Measurements from ENCODE around the gene TAOK3.
A peak's percentile ranks its signal among the peaks of the same experiment; 100 is the strongest.
"Not testable (repeated sequence)": the region's sequence is repeated elsewhere in the genome, so short reads cannot be mapped to it uniquely, and the experiment has no call there.

The TAOK3 gene

DNA sequence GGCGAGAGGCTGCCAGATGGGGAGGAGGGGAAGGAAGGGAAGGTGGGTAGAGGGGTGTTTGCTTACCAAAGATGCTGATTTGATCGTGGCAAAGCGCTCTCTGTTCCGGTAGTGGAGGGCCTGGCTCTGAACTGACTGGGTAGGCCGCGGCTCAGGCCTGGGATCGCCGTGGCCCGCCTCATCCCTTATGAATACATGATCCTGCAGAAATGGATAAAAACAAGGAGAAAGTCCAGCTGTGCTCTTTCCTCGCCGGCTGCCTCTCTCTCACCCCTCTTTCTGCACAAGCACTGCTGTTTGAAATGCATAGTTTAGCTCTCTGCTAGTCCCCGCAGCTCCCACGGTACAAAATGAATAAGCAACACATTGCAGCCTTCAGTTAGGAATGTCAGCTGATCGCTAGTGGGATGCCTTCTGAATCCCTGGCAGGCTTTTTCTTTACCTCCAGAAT lies 182.9 kb downstream of the TAOK3 start:
- DNase-seq = no peak

DNA sequence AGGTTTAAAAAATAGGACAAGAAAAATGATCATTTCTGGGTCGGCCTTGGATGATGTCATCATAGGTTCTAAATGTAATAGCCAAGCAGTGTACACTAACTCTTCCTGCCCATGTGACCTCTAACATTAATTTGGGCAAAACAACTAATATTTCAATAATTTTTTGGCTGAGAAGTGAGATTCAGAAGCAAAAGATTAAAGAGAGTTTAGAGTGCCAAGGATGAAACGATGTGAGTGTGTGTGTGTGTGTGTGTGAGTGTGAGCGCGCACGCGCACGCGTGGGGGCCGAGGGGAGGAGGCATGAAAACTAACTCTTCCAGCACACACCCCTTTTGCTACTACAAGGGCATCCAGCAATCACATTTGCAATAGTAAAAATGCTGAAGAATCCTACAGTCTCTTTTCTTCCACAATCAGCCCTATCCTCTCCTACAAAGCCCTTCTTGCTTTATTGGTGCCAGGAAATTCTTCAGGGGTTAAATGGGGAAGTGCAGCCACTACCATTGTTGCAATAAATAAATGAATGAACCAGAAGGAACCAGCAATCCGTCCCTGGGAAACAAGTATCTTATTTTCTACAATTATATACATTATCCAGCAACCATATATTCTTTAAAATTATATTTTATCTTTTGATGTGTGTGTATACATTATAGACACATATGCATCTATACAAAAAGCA lies 183.9 kb downstream of the TAOK3 start:
- DNase-seq = no peak

DNA sequence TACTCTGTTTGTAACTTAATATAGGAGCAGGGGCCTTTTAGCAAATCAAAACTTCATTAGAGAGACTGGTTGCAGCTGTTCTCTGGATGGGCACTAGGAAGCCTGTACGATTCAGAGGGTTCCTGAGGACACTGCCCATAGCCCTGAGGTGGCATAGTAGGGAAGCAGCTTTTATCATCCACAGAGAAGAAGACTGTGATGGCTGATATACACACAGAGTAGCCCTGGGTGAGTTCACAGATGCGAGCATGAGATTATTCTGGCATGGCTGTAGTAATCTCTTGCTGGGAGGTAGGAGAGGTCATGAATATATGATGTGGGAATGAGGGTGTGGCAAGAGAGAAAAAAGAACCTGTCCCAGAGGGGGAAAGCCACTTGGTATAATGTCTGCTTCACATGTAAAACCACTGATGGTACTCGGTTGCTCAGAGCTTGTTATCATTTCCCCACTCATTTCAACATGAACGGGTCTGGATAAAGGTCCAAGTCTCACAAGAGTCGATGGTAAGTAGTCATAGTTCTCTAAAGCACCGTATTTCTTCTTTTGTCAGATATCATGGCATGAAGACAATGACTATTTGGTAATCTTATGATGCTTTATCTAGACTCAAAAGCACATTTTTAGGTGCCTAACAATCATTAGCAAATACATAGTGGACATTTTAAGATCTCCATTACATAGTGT lies 184.8 kb downstream of the TAOK3 start:
- DNase-seq = no peak

DNA sequence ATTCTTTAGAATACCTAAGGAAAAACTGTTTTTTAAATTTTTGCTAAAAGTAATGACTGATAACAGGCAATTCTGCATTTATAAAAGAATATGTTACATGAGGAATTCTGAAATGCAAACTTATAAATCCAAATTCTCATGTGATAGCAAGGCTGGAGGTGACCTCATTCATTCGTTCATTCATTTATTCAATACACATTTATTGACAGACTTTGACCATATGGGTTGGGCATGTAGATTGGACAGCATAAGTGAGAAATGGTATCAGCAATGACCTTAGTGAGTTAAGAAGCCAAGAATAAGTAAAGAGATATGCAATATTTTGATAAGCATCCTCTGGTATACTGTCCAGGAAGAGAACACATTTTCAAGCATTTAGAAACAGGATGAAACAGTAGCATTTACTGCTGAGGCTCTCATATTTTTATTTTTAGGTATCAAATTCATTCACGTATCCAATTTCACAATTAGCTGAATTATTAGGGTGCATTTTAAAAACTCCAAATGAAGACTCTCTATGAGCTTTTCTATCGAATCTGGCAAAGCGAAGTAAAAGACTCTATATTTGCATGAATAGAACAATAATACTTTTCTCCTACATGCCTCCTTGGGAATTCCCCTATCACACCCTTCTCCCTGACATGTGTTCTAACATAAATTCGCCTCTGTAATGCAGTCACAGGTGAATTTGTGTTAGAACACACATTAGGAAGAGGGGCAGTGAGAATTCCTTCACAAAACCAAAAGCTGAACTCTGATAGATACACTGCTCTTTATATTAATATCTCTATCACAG lies 186.9 kb downstream of the TAOK3 start:
- DNase-seq = no peak

DNA sequence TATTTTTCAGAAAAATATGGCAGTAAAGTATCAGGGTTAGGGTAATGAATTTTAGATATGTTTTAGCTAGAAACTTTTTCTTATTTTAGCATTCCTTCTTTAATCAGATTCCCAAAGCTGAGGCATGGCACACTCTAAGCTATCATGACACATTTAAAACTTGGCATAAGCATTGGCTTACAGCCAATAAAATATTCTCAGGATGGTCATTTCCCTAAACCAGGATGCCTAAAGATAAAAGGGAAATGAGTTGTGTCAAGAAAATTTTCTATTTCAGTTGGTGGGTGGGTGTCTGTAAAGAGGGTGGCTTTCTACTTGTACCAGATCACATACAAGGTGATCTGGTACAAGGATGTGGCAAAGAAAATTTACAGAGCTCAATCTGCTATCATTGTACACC lies 189.0 kb downstream of the TAOK3 start:
- no peak for DNase-seq

DNA sequence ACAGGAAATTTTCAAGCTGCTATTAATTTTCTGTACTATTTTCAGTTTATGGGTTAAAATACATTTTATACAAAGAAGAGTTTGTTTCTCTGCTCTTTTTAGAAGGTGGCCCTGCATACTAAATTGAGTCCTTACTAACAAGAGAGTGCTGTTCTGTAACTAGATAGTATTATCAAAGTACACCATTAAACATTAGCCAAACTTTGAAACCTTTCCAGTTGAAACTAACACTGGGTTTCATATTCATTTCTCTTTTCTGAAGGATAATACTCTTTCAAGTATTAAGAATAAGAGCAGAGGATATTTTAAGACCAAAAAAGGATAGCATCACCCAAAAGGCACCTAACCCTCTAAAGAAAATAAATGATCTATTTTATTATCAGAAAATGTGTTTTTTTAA lies 189.6 kb downstream of the TAOK3 start:
- DNase-seq = no peak

DNA sequence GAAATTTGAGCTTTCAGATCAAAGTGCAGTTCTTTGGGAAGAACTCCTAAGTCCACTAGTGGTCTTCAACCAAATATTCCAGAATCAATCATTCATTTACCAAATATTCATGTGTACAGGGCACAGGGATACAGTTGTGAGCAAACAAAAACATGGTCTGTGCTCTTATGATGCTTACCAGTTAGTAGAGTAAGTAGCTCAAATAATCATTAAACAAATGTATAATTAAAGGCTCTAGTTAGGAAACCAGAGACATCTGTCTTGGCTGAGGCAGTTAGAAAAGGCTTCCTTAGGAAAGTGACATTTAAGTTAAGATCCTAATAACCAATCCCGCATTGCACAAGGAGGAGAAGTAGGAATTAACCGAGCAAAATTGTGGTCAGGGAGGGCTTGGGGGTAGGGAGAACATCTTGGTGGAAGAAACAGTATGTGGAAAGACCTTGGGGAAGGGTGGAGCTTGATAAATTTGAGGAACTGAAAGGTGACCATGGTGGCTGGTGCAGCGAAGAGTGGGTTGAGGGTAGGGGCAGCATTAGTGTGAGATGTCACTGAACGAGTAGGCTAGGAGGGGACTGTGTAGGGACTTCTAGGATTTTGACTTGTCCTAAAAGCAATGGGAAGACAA lies 196.8 kb downstream of the TAOK3 start:
- peak; percentile 60 for DNase-seq

DNA sequence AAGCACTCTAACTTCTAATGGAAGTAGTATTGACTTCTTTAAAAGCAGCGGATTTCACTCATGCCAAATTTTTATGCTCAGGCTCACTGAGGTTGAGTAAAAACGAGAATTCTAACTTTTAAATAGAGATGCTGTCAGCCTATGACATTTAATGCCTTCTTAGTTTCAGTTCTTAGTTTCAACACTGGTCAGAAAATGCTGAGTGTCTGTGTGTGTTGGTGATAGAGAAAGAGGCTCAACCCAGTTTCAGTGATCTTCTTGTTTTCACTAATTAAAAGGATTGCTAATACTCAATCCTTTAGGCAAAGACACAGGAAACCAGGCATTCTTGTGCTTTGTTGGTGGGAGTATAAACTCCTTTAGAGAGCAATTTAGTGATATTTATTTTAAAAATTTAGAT lies 205.8 kb downstream of the TAOK3 start:
- peak; percentile 42 for DNase-seq

DNA sequence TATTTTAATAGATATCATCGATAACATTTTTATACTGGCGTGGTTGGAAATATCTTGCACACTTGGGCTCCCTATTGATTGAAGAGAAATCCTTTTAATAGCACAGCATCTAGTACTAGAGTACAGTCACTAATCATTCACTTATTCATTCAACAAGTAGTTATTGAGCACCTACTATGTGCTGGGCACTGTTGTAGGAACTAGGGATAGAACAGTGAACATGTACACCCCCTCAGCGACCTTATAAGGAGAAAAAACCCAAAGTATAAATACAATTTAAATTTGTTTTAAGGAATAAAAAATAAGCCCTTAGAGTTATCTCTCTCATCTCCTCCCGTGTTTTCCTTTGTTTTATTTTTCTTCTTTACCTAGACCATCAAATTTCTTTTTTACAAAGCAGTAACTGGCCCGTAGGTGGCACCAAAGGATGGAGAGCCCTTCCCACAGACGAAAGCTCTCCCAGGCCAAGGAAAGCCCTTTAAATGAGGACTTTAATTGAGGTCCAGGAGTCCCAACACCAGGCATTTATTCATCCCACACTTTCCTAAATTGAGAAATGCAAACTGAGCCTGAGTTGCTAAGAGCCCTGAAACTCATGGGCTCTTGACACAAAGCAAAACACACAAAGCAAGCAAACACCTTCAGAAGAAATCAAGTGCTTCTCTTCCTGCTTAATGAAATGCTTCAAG lies 207.8 kb downstream of the TAOK3 start:
- DNase-seq = peak; percentile 33

DNA sequence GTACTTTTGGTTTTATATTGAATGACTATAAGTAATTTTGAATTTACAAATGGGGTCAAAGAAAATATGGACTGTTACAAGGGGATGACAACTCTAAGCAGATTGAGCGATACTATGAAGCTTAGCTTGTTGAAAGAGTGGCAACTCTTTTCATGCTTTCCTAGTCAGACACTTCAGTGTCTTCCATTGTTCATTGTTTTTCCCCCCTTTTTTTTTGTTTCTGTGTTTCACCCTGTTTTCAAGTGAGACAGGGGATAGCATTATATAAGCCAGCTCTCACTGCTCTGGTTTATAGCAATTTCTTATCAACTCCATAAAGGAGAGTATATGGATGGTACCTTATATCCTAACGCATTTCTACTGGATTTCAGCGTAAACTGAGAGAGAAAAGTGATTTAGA lies 212.2 kb downstream of the TAOK3 start:
- no peak for DNase-seq

DNA sequence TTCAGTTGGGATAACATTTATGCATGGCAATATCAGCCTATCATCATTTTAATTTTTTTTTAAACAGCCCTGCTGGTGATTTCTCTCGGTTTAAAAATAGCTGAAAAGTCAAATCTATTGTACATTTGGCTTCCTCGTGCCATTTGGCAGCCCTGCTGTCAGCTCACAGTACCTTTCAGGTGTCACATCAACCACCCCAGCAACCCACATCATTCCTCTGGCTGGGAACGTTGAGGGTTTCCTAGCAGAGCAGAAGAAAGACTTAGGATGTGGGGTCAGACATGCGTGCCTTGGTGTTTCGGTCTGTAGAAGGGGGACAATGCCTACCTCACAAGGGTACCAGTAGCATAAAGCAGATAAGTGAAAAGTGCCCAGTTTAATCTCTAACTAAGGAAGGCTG lies 221.0 kb downstream of the TAOK3 start:
- DNase-seq = no peak

DNA sequence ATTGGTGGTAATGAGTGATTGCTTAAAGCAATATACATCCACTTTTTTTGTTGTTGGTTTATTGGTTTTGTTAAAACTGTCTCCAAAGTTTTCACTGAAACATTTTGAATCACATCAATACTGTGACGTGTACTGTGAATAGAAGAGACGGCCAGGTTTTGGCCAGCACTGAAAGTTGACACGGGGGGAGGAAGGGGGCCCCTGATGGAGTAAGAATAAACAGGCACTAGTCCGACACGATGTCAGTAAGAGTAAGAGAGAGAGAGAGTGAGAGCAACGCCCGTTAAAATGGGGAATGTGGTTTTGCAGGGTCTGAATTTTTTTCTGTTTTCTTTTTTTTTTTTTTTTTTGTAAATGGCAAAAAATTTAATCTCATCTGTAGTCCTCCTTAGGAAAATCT lies 222.1 kb downstream of the TAOK3 start:
- no peak for DNase-seq

DNA sequence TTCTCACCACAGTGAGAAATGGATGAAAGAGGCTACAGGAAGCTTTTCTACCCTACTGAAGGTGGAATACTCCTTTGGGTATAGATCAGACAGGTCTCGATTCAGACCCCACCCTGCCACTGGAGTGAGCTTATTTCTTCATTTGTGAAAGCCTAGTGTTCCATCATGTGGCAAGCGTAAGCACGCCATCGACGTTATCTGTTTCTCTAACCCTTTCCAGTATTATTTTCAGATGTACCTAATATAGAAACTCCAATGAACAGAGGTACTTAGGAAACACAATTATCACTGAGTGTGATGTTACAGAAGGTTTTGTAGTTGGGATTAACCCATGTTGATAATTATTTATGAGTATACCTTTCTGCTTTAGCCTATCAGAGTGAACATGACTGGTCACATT lies 224.4 kb downstream of the TAOK3 start:
- no peak for DNase-seq

DNA sequence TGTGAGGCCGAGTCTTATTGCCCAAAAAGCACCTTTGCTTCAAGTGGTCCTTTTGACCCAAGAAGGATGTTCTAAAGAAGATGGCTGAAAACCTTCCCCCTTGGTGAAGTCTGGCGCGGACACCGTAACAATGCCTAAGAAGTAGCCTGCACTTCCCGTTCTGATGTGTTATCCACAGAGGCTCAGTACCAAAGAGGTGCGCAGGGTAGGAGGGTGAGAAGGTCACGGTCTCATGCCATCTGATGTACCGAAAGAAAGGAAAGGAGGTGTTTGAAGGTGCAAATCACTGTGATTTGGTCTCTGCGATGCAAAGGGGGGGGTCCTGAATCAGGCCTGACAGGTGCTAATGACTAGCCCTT lies 226.9 kb downstream of the TAOK3 start:
- DNase-seq = no peak

DNA sequence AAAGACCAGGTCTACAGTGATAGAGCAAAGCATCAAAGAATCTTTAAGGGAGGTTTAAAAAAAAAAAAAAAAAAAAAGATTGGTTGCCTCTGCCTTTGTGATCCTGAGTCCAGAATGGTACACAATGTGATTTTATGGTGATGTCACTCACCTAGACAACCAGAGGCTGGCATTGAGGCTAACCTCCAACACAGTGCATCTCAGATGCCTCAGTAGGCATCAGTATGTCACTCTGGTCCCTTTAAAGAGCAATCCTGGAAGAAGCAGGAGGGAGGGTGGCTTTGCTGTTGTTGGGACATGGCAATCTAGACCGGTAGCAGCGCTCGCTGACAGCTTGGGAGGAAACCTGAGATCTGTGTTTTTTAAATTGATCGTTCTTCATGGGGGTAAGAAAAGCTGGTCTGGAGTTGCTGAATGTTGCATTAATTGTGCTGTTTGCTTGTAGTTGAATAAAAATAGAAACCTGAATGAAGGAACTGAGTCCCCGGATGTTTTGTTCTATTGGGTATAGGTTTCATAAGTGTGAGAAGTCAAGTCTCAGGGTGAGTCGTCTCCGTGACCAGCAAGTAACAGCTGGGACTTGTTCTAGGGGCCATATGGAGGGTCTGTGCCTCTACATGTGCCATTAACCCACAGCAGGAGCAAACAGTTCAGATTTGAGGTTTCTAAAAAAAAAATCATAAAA lies 227.5 kb downstream of the TAOK3 start:
- DNase-seq = no peak

DNA sequence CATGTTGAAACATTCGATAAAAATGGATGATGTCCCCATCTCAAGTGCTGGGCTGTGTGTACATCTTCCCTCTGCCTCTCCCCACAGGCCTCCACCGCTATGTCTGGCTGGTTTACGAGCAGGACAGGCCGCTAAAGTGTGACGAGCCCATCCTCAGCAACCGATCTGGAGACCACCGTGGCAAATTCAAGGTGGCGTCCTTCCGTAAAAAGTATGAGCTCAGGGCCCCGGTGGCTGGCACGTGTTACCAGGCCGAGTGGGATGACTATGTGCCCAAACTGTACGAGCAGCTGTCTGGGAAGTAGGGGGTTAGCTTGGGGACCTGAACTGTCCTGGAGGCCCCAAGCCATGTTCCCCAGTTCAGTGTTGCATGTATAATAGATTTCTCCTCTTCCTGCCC lies 228.2 kb downstream of the TAOK3 start:
- no peak for DNase-seq

DNA sequence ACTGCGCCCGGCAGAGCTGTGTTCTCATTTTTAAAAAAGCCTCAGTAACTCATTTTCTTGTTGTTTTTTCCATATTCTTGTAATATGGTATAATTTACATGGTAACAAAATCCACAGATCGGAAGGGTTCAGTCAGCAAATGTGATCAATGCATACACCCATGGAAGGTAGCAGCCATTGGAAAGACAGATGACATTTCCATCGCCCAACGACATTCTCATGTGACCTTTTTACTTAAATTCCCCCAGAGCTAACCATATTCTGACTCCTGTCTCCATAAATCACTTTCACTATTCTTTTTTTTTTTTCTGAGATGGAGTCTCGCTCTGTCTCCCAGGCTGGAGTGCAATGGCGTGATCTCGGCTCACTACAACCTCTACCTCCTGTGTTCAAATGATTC lies 231.9 kb downstream of the TAOK3 start:
- no peak for DNase-seq

DNA sequence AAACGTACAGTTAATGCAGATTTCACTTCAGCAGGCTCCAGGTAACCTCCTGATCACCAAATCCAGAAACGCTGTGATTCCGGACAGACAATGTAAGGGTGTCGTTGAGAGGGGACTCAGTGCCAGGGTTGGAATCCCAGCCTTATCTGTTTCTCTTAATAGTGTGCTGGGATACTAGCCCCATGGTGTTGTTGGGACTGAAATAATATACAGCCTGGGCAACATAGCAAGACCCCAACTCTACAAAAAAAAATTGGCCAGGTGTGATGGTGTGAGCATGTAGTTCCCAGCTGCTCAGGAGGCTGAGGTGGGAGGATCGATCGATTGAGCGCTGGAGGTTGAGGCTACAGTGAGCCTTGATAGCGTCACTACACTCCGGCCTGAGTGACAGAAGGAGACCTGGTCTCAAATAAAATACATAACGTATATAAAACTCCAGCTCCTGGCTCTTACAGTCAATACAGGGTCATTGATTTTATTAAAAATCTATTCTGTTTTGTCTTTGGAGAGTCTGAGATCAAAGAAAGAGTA lies 235.5 kb downstream of the TAOK3 start:
- DNase-seq = no peak

DNA sequence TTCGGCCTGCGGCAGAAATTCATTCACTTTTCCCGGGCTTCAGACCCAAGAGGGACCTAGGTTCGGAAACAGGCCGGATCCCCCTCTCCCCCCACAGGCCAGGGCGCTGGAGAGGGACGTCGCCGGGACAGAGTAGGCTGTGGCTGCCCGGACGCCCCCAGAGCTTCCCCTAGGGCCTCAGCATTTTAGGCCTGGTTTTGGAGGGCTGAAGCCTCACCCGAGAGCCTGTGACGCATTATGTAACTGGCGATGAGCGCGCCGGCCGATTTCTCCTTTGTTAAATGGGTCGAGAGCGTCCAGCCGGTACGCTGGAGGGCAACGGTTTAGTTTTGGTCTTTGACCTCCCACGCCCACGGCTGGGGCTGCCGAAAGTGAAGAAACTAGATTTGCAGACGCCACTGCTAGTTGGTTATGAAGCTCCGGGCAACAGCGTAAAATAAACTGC lies 236.1 kb downstream of the TAOK3 start:
- peak; percentile 58 for DNase-seq

DNA sequence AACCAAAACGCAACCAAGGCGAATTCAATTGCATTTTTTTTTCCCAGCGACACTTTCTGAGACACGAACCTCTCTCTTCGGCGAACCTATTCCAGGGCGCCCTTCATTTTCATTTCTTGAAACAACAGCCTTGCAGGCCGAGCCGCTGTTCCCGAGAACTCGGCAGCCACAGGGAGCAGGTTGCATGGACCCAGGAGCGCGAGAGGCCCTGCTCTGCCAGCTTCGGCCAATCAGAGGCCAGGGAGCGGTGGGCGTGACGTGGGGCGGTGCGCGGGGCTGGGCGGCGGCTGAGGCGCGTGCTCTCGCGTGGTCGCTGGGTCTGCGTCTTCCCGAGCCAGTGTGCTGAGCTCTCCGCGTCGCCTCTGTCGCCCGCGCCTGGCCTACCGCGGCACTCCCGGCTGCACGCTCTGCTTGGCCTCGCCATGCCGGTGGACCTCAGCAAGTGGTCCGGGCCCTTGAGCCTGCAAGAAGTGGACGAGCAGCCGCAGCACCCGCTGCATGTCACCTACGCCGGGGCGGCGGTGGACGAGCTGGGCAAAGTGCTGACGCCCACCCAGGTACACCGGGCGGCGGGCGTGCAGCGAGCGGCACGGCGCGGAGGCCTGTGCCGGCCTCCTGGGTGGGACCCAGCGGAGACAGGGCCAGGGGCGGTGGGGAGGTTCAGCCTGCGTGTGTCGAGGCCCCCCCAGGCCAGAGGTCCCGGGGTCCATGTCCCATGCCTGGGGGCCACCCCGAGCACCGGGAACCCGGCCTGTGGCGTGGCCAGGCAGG lies 236.7 kb downstream of the TAOK3 start, which contains the start of gene PEBP1:
PEBP1 (plus strand) TSS at position 337 of the 771 bp plus-strand sequence; CDS start at position 423, 86 bp downstream.
- DNase-seq = peak; percentile 93

DNA sequence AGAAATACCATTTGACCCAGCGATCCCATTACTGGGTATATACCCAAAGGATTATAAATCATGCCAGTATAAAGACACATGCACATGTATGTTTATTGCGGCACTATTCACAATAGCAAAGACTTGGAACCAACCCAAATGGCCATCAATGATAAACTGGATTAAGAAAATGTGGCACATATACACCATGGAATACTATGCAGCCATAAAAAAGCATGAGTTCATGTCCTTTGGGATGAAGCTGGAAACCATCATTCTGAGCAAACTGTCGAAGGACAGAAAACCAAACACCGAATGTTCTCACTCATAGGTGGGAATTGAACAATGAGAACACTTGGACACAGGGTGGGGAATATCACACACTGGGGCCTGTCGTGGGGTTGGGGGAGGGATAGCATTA lies 243.3 kb downstream of the TAOK3 start:
- not testable (repeated sequence) for DNase-seq

All from RPMI8226 (cell line).